H9 (cell line): ENCODE results near the gene SLAMF6. TPM values are rescaled to one million over a fixed set of nuclear protein-coding genes. Genes with fewer than 3 reads are reported as not detected.

Experiments
- DNase-seq: peaks from one replicate; pipeline ENCODE4 v3.0.0-alpha.2; 2017
- H2AFZ ChIP-seq: one replicate; pipeline ENCODE4 v1.6.1; 2013; ENCODE audit warnings: mild to moderate bottlenecking, low read length, control low read depth, moderate library complexity
- H2AK5ac ChIP-seq: 2 replicates; pipeline ENCODE4 v1.6.1; 2013; ENCODE audit warnings: low read length, control low read depth, mixed read lengths; ENCODE audit not compliant: insufficient read length
- H2BK120ac ChIP-seq: one replicate; pipeline ENCODE4 v1.6.1; 2013; ENCODE audit warnings: low read depth, mild to moderate bottlenecking, low read length, control low read depth, inconsistent platforms; ENCODE audit not compliant: poor library complexity, severe bottlenecking
- H2BK12ac ChIP-seq: 2 replicates; pipeline ENCODE4 v1.6.1; 2013; ENCODE audit warnings: low read length, control low read depth, mixed read lengths, low read depth; ENCODE audit not compliant: insufficient read length
- H2BK15ac ChIP-seq: 2 replicates; pipeline ENCODE4 v1.6.1; 2013; ENCODE audit warnings: low read depth, low read length, control low read depth
- H2BK20ac ChIP-seq: one replicate; pipeline ENCODE4 v1.6.1; 2013; ENCODE audit warnings: low read depth, mild to moderate bottlenecking, low read length, control low read depth, inconsistent platforms; ENCODE audit not compliant: poor library complexity, severe bottlenecking
- H2BK5ac ChIP-seq: 2 replicates; pipeline ENCODE4 v1.6.1; 2013; ENCODE audit warnings: low read length, control low read depth, mixed read lengths; ENCODE audit not compliant: insufficient read length
- H3K14ac ChIP-seq: 2 replicates; pipeline ENCODE4 v1.6.1; 2013; ENCODE audit warnings: low read length, control low read depth; ENCODE audit not compliant: insufficient read depth
- H3K18ac ChIP-seq: 2 replicates; pipeline ENCODE4 v1.6.1; 2013; ENCODE audit warnings: low read depth, mild to moderate bottlenecking, mixed read lengths, low read length, control low read depth; ENCODE audit not compliant: insufficient read length
- H3K23ac ChIP-seq: 2 replicates; pipeline ENCODE4 v1.6.1; 2013; ENCODE audit warnings: low read length, control low read depth, mixed read lengths, low read depth; ENCODE audit not compliant: insufficient read length
- H3K23me2 ChIP-seq: 2 replicates; pipeline ENCODE4 v1.6.1; 2013; ENCODE audit warnings: low read depth, mild to moderate bottlenecking, mixed read lengths, low read length, control low read depth; ENCODE audit not compliant: insufficient read length, poor library complexity, severe bottlenecking
- H3K27ac ChIP-seq: 2 replicates; pipeline ENCODE4 v1.5.1; 2013; ENCODE audit warnings: low read length, control low read depth, mixed read lengths, low read depth; ENCODE audit not compliant: insufficient read length
- H3K27me3 ChIP-seq: 2 replicates; pipeline ENCODE4 v1.6.1; 2013; ENCODE audit warnings: low read length, control low read depth, inconsistent platforms; ENCODE audit not compliant: insufficient read depth
- H3K4ac ChIP-seq: 2 replicates; pipeline ENCODE4 v1.6.1; 2013; ENCODE audit warnings: low read depth, mild to moderate bottlenecking, control low read depth, inconsistent platforms, low read length, moderate library complexity
- H3K4me1 ChIP-seq: 2 replicates; pipeline ENCODE4 v1.6.1; 2013; ENCODE audit warnings: low read length, control low read depth, inconsistent platforms; ENCODE audit not compliant: insufficient read depth
- H3K4me2 ChIP-seq: 2 replicates; pipeline ENCODE4 v1.6.1; 2013; ENCODE audit warnings: low read length, control low read depth, mixed read lengths; ENCODE audit not compliant: insufficient read length, insufficient read depth
- H3K56ac ChIP-seq: 2 replicates; pipeline ENCODE4 v1.6.1; 2013; ENCODE audit warnings: low read depth, mild to moderate bottlenecking, mixed read lengths, low read length, control low read depth; ENCODE audit not compliant: insufficient read length
- H3K79me1 ChIP-seq: 2 replicates; pipeline ENCODE4 v1.6.1; 2013; ENCODE audit warnings: low read depth, mild to moderate bottlenecking, moderate library complexity, low read length, control low read depth, inconsistent platforms; ENCODE audit not compliant: insufficient read depth, poor library complexity, severe bottlenecking
- H3K79me2 ChIP-seq: 2 replicates; pipeline ENCODE4 v1.6.1; 2013; ENCODE audit warnings: low read length, control low read depth, inconsistent platforms; ENCODE audit not compliant: insufficient read depth
- H3K9ac ChIP-seq: 2 replicates; pipeline ENCODE4 v1.6.1; 2013; ENCODE audit warnings: low read length, control low read depth, mixed read lengths; ENCODE audit not compliant: insufficient read length; ENCODE audit errors: extremely low read depth
- H3K9me3 ChIP-seq: one replicate; pipeline ENCODE4 v1.6.1; 2013; ENCODE audit warnings: low read depth, low read length, inconsistent platforms; ENCODE audit not compliant: control insufficient read depth
- H3T11ph ChIP-seq: one replicate; pipeline ENCODE4 v1.6.1; 2013; ENCODE audit warnings: mild to moderate bottlenecking, low read length, control low read depth, inconsistent platforms
- H4K20me1 ChIP-seq: one replicate; pipeline ENCODE4 v1.6.1; 2013; ENCODE audit not compliant: control insufficient read depth, insufficient read length, insufficient read depth
- H4K5ac ChIP-seq: 2 replicates; pipeline ENCODE4 v1.6.1; 2013; ENCODE audit warnings: low read depth, mild to moderate bottlenecking, mixed read lengths, low read length, control low read depth; ENCODE audit not compliant: insufficient read length
- H4K8ac ChIP-seq: replicated peaks from 2 replicates; pipeline ENCODE4 v1.6.1; 2013; ENCODE audit warnings: low read length, control low read depth, mixed read lengths, low read depth; ENCODE audit not compliant: insufficient read length
- H4K91ac ChIP-seq: 2 replicates; pipeline ENCODE4 v1.6.1; 2013; ENCODE audit warnings: low read depth, mild to moderate bottlenecking, moderate library complexity, mixed read lengths, low read length, control low read depth; ENCODE audit not compliant: insufficient read length
- H3K27ac Mint-ChIP-seq, 3 experiments: 2 replicates in 2 of 3; 3 replicates in 1 of 3; pipeline ENCODE4 v1.8.0; 2020 to 2021; ENCODE audit warnings: mixed read lengths in 3 of 3, mild to moderate bottlenecking in 1 of 3, moderate library complexity in 1 of 3
- H3K27me3 Mint-ChIP-seq: 2 replicates; pipeline ENCODE4 v1.8.0; 2021; ENCODE audit warnings: low read depth, mild to moderate bottlenecking, moderate library complexity, mixed read lengths
- H3K36me3 Mint-ChIP-seq, 3 experiments: 2 replicates in 2 of 3; 3 replicates in 1 of 3; pipeline ENCODE4 v1.8.0; 2020 to 2021; ENCODE audit warnings: low read depth in 3 of 3, mixed read lengths in 3 of 3; ENCODE audit not compliant: insufficient read depth in 1 of 3
- H3K4me1 Mint-ChIP-seq, 2 experiments: 2 replicates each; pipeline ENCODE4 v1.8.0; 2020; ENCODE audit warnings: mixed read lengths in 2 of 2
- H3K4me3 Mint-ChIP-seq, 2 experiments: 2 replicates in 1 of 2; 3 replicates in 1 of 2; pipeline ENCODE4 v1.8.0; 2020 to 2021; ENCODE audit warnings: mild to moderate bottlenecking in 2 of 2, mixed read lengths in 2 of 2, moderate library complexity in 1 of 2
- H3K9me3 Mint-ChIP-seq, 2 experiments: 2 replicates in 1 of 2; 3 replicates in 1 of 2; pipeline ENCODE4 v1.8.0; 2020; ENCODE audit warnings: mild to moderate bottlenecking in 2 of 2, mixed read lengths in 2 of 2, moderate library complexity in 1 of 2
- WGBS: extraction: QIAGEN DNeasy Blood & Tissue Kit; methylation state at CpG from one replicate; pipeline ENCODE4 v1.1.7; 2013; ENCODE audit warnings: missing lambda C conversion rate, low lambda C conversion rate, mixed read lengths; ENCODE audit not compliant: insufficient read length; ENCODE audit errors: extremely low coverage; 5-methylcytosine and 5-hydroxymethylcytosine counted together
- total RNA-seq: library from RNA; stranded (reverse); gene quantifications from 2 replicates; pipeline ENCODE4 v1.2.1, GENCODE V29; 2021
- TF ChIP-seq, protein P1 (sequence below): fragments of 200-600 bp; sonication (generic); conservative IDR thresholded peaks from 3 replicates; pipeline ENCODE4 v1.8.0; 2021; ENCODE audit warnings: antibody characterized with exemption, mild to moderate bottlenecking

The SLAMF6 gene
- total RNA-seq, 1 experiment from 2014 or later: not detected

DNA sequence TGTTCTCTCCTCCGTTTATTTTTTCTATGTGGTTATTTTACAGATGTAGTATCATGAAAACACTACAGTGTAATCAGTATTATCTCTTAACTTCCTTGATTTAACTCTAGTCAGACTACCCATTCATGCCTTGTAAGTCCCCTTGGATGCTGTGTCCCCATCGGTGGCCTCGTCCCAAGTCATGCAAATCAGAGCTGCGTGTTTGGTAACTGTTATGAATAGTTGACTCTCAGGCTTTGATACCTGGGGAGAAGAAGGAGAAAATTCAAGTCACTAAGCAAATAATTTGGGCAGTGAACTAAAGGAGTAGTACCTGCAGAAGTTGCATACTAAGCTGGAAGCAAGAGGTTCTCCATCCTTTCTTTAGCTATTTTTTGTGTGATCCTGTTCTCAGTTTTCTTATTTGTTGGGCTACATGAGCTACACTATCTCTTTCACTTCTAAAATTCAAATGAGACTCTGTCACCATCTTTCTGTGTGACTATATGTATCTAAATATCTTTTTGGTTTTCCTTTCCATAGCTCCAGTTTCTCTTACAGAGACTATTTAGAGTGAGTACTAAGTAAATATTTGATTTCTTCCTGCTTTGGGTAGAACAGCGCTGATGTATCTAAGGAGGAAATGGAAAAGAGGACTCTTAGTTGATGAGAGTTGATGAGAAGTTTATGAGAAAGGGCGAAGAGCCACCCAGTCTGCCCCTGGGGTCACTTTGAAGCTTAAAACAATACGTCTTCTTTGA, 71.8 kb downstream of the SLAMF6 start:
- no peak overlapping the region for H3K23ac ChIP-seq
- H3T11ph ChIP-seq: no peak overlapping the region
- no peak overlapping the region for H3K27ac ChIP-seq
- H2BK5ac ChIP-seq: no peak overlapping the region
- Mint-ChIP-seq H3K9me3 (no peaks in the 10 kb centered on the region), H3K27me3 (no peaks in the 10 kb centered on the region; the same call in 1 of the 2 replicates), H3K4me1 (no peaks in the 10 kb centered on the region), H3K27ac (no peak overlapping the region), H3K36me3 (no peaks in the 10 kb centered on the region), H3K4me3 (no peak overlapping the region)
- H3K4me2 ChIP-seq: no peak overlapping the region
- no peak overlapping the region for H2BK12ac ChIP-seq
- no peaks in the 10 kb centered on the region for H4K20me1 ChIP-seq
- H4K91ac ChIP-seq: no peak overlapping the region
- no peak overlapping the region for H4K8ac ChIP-seq
- no peak overlapping the region for H4K5ac ChIP-seq
- no peaks in the 10 kb centered on the region for H3K79me2 ChIP-seq
- no peak overlapping the region for H2BK20ac ChIP-seq
- no peaks in the 10 kb centered on the region for H3K23me2 ChIP-seq
- H3K4ac ChIP-seq: no peak overlapping the region
- H3K18ac ChIP-seq: no peak overlapping the region
- no peak overlapping the region for H2AFZ ChIP-seq
- no peak overlapping the region for H3K56ac ChIP-seq
- no peaks in the 10 kb centered on the region for H3K27me3 ChIP-seq
- WGBS: no CpG with 5 or more reads among the region's 7 CpGs
- no peak overlapping the region for H2BK15ac ChIP-seq
- no peaks in the 10 kb centered on the region for H3K4me1 ChIP-seq
- H3K9ac ChIP-seq: no peak overlapping the region
- TF ChIP-seq, protein P1, sequence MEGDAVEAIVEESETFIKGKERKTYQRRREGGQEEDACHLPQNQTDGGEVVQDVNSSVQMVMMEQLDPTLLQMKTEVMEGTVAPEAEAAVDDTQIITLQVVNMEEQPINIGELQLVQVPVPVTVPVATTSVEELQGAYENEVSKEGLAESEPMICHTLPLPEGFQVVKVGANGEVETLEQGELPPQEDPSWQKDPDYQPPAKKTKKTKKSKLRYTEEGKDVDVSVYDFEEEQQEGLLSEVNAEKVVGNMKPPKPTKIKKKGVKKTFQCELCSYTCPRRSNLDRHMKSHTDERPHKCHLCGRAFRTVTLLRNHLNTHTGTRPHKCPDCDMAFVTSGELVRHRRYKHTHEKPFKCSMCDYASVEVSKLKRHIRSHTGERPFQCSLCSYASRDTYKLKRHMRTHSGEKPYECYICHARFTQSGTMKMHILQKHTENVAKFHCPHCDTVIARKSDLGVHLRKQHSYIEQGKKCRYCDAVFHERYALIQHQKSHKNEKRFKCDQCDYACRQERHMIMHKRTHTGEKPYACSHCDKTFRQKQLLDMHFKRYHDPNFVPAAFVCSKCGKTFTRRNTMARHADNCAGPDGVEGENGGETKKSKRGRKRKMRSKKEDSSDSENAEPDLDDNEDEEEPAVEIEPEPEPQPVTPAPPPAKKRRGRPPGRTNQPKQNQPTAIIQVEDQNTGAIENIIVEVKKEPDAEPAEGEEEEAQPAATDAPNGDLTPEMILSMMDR: no peak
- H2AK5ac ChIP-seq: no peak overlapping the region
- no peaks in the 10 kb centered on the region for H3K79me1 ChIP-seq
- no peaks in the 10 kb centered on the region for H3K9me3 ChIP-seq
- H2BK120ac ChIP-seq: no peak overlapping the region
- no peak overlapping the region for H3K14ac ChIP-seq
- DNase-seq: no peak
